ENCODE measurements around the gene ARSH. TPM values are rescaled to one million over a fixed set of nuclear protein-coding genes. Genes with fewer than 3 reads are reported as not detected.
A peak's percentile ranks its signal among the peaks of the same experiment; 100 is the strongest.
"Not testable (repeated sequence)": the region's sequence is repeated elsewhere in the genome, so short reads cannot be mapped to it uniquely, and the experiment has no call there.

Gene ARSH
- total RNA-seq, 2 donors from 2014 or later = not detected

DNA sequence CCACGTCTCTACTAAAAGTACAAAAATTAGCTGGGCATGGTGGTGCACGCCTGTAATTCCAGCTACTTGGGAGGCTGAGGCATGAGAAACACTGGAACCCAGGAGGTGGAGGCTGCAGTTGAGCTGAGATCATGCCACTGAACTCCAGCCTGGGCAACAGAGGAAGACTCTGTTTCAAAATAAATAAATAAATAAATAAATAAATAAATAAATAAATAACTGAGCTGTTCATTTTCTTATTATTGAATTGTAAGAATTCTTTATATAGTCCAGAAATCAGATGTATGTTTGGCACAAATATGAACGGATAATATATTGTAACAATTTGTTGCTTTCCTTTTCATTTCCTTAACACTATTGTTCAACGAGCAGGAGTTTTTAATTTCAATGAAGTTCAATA, 27.7 kb upstream of the ARSH start:
- H3K4me3 Mint-ChIP-seq; ATAC-seq; H3K36me3 Mint-ChIP-seq; H3K27me3 Mint-ChIP-seq; H3K4me1 Mint-ChIP-seq (ENCODE audit: low read depth in 2 of 2); DNase-seq (ENCODE audit: low spot score); H3K27ac Mint-ChIP-seq; H3K9me3 Mint-ChIP-seq: not testable (repeated sequence)

- no peaks in the 10 kb centered on the region for H3K36me3 Mint-ChIP-seq
- H3K27ac Mint-ChIP-seq = no peak overlapping the region
- H3K27me3 Mint-ChIP-seq = peaks cover 12 to 18% of the 10 kb centered on the region in 2 donors
- H3K4me1 Mint-ChIP-seq (ENCODE audit: low read depth in 2 of 2) = no peaks in the 10 kb centered on the region
- H3K4me3 Mint-ChIP-seq = no peak overlapping the region
- no peak for DNase-seq (ENCODE audit: low spot score)
- no peaks in the 10 kb centered on the region for H3K9me3 Mint-ChIP-seq
- no peak for ATAC-seq
Measured at GRCh38 chrX:2984342-2984741, 22.0 kb upstream of the ARSH start.

DNA sequence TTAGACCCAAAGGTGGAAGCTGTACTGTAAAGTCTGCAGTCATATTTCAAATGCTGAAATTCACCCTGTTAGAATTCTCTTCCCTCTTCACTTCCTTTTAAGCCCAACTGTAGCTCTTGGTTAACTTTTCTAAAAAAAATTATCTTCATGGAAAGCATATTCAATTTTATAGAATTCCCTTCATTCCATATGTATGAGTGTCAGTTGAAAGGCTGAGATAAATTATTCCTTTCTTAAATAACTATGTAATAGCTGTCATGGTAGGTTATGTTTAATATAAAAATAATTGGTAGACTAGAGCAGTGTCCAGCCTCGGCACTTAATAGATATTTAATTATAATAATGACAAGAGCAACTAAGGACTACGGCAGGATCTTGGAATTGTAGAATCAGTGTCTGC, 16.8 kb upstream of the ARSH start:
- H3K27ac Mint-ChIP-seq = no peak overlapping the region
- H3K4me3 Mint-ChIP-seq = no peak overlapping the region
- H3K36me3 Mint-ChIP-seq = no peaks in the 10 kb centered on the region
- DNase-seq (ENCODE audit: low spot score) (no peak), ATAC-seq (no peak)
- no peaks in the 10 kb centered on the region for H3K9me3 Mint-ChIP-seq
- H3K27me3 Mint-ChIP-seq = peaks cover 11 to 16% of the 10 kb centered on the region in 2 donors
- H3K4me1 Mint-ChIP-seq (ENCODE audit: low read depth in 2 of 2) = no peaks in the 10 kb centered on the region

- no peaks in the 10 kb centered on the region for H3K36me3 Mint-ChIP-seq
- H3K27me3 Mint-ChIP-seq = peaks cover 0 to 4% of the 10 kb centered on the region in 2 donors
- no peak overlapping the region for H3K27ac Mint-ChIP-seq
- no peak for DNase-seq (ENCODE audit: low spot score)
- no peaks in the 10 kb centered on the region for H3K9me3 Mint-ChIP-seq
- H3K4me3 Mint-ChIP-seq = no peak overlapping the region
- ATAC-seq = no peak
- no peaks in the 10 kb centered on the region for H3K4me1 Mint-ChIP-seq (ENCODE audit: low read depth in 2 of 2)
Measured at GRCh38 chrX:3010532-3010931, 4.2 kb downstream of the ARSH start.

GRCh38 chrX:3017492-3017891, 11.1 kb downstream of the ARSH start:
- DNase-seq (ENCODE audit: low spot score) (no peak), ATAC-seq (no peak)
- Mint-ChIP-seq H3K4me3 (no peak overlapping the region), H3K27me3 (peaks cover 0 to 3% of the 10 kb centered on the region in 2 donors), H3K4me1 (ENCODE audit: low read depth in 2 of 2) (no peaks in the 10 kb centered on the region), H3K36me3 (no peaks in the 10 kb centered on the region), H3K9me3 (no peaks in the 10 kb centered on the region), H3K27ac (no peak overlapping the region)

- Mint-ChIP-seq H3K9me3 (no peaks in the 10 kb centered on the region), H3K4me3 (no peak overlapping the region), H3K36me3 (no peaks in the 10 kb centered on the region), H3K4me1 (ENCODE audit: low read depth in 2 of 2) (no peaks in the 10 kb centered on the region), H3K27ac (no peak overlapping the region), H3K27me3 (peaks cover 0 to 10% of the 10 kb centered on the region in 2 donors)
- DNase-seq (ENCODE audit: low spot score) (no peak), ATAC-seq (no peak)
Measured at GRCh38 chrX:3024176-3024575, 17.8 kb downstream of the ARSH start.

- ATAC-seq (no peak), DNase-seq (ENCODE audit: low spot score) (no peak)
- Mint-ChIP-seq H3K36me3 (no peaks in the 10 kb centered on the region), H3K27me3 (peaks cover 0 to 17% of the 10 kb centered on the region in 2 donors), H3K4me1 (ENCODE audit: low read depth in 2 of 2) (no peaks in the 10 kb centered on the region), H3K4me3 (no peak overlapping the region), H3K9me3 (no peaks in the 10 kb centered on the region), H3K27ac (no peak overlapping the region)
Measured at GRCh38 chrX:3026074-3026815, 19.9 kb downstream of the ARSH start.

GRCh38 chrX:3029129-3029528, 22.8 kb downstream of the ARSH start:
- no peak for ATAC-seq
- no peak for DNase-seq (ENCODE audit: low spot score)
- H3K4me3 Mint-ChIP-seq = no peak overlapping the region
- no peaks in the 10 kb centered on the region for H3K36me3 Mint-ChIP-seq
- H3K4me1 Mint-ChIP-seq (ENCODE audit: low read depth in 2 of 2) = no peaks in the 10 kb centered on the region
- no peak overlapping the region for H3K27ac Mint-ChIP-seq
- H3K9me3 Mint-ChIP-seq = no peaks in the 10 kb centered on the region
- H3K27me3 Mint-ChIP-seq = peaks cover 0 to 19% of the 10 kb centered on the region in 2 donors

- Mint-ChIP-seq H3K27ac (no peak overlapping the region), H3K4me1 (ENCODE audit: low read depth in 2 of 2) (no peaks in the 10 kb centered on the region), H3K36me3 (no peaks in the 10 kb centered on the region), H3K27me3 (peaks cover 0 to 5% of the 10 kb centered on the region in 2 donors), H3K4me3 (no peak overlapping the region), H3K9me3 (no peaks in the 10 kb centered on the region)
- ATAC-seq (no peak), DNase-seq (ENCODE audit: low spot score) (no peak)
Measured at GRCh38 chrX:3037218-3037617, 30.9 kb downstream of the ARSH start.

- Mint-ChIP-seq H3K27me3 (no peaks in the 10 kb centered on the region), H3K36me3 (no peaks in the 10 kb centered on the region), H3K9me3 (no peaks in the 10 kb centered on the region), H3K4me3 (no peak overlapping the region), H3K27ac (no peak overlapping the region), H3K4me1 (ENCODE audit: low read depth in 2 of 2) (peaks cover 5 to 7% of the 10 kb centered on the region in 2 donors)
- ATAC-seq (no peak), DNase-seq (ENCODE audit: low spot score) (no peak)
Measured at GRCh38 chrX:3044196-3044595, 37.9 kb downstream of the ARSH start.

- peaks cover 5 to 7% of the 10 kb centered on the region in 2 donors for H3K4me1 Mint-ChIP-seq (ENCODE audit: low read depth in 2 of 2)
- H3K36me3 Mint-ChIP-seq = no peaks in the 10 kb centered on the region
- H3K27me3 Mint-ChIP-seq = no peaks in the 10 kb centered on the region
- no peak for ATAC-seq
- H3K27ac Mint-ChIP-seq = no peak overlapping the region
- H3K9me3 Mint-ChIP-seq = no peaks in the 10 kb centered on the region
- no peak for DNase-seq (ENCODE audit: low spot score)
- H3K4me3 Mint-ChIP-seq = no peak overlapping the region
Measured at GRCh38 chrX:3044671-3045070, 38.3 kb downstream of the ARSH start.

DNA sequence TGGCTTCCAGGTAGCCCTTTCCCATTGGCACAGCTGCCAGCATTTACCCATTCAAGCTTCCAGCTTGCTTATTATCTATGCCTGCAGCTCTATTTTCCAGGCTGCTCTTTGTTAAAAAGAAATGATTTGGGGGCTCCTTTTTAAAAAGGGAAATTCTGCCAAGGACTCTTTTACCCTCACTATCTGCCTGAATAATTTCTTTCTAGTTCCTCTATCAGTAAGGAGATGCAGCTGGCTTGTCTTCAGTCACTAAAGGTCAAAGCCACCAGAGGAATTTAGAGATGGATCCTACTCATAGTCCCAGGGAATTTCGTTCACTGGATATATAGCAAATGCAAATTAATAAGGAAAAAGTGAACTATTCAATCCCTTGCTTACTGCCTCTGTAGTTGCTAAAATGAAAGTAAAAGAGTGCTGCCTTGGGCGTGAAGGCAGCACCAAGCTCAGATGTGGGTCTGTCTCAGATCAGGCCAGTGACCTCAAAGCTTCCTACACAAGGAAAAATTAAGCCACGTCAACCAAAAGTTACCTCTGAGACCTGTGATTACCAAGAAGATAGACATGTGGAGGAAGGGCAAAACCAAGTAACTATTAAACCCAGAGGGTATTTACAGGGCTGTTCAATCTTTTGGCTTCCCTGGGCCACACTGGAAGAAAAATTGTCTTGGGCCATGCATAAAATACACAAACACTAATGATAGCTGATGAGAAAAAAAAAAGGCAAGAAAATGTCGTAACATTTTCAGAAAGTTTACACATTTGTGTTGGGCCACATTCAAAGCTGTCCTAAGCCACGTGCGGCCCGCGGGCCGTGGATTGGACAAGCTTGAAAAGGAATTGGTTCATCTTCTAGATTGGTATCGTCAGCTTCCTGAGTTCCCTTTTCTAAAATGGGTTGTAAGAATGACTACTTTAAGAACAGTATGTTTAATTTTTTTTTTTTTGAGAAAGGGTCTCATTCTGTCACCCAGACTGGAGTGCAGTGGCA, 40.2 kb downstream of the ARSH start:
- H3K4me3 Mint-ChIP-seq = peak overlapping the region; percentile 77
- no peaks in the 10 kb centered on the region for H3K27me3 Mint-ChIP-seq
- DNase-seq (ENCODE audit: low spot score) = no peak
- no peaks in the 10 kb centered on the region for H3K36me3 Mint-ChIP-seq
- H3K27ac Mint-ChIP-seq = peak overlapping the region; percentile 61 to 90
- H3K9me3 Mint-ChIP-seq = no peaks in the 10 kb centered on the region
- peak in 1 of 2 donors; percentile 65 for ATAC-seq
- H3K4me1 Mint-ChIP-seq (ENCODE audit: low read depth in 2 of 2) = peaks cover 5 to 7% of the 10 kb centered on the region in 2 donors

DNA sequence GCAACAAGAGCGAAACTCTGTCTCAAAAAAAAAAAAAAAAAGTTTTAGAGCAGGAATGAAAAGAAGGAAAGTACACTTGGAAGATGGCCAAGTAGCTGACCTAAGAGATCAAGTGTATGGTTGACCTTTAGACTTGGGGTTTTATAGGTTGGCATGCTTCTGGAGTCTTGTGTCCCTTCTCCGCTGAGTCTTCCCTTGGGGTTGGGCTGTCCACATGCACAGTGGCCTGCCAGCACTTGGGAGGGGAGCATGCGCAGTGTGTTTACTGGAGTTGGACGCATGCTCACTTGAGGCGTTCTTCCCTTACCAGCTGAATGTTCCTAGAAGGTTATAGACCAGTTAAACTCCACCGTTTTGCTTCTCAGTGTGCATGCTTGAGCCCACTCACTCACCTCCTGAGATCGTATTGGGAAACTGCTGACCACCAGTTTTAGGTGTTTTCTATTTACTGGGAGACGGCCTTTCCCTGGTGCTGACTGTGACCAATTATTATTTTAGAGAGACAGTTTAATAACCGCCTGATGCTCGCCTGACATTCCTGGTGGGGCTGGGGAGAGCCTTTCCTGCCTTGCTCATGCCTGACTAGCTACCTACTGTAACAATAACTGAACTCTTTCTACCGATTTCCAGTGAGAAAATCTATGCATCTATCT, 44.3 kb downstream of the ARSH start:
- not testable (repeated sequence) for H3K4me3 Mint-ChIP-seq; H3K4me1 Mint-ChIP-seq (ENCODE audit: low read depth in 2 of 2); DNase-seq (ENCODE audit: low spot score); H3K9me3 Mint-ChIP-seq; H3K27ac Mint-ChIP-seq; H3K27me3 Mint-ChIP-seq; H3K36me3 Mint-ChIP-seq; ATAC-seq

GRCh38 chrX:3052860-3053259, 46.5 kb downstream of the ARSH start:
- no peaks in the 10 kb centered on the region for H3K36me3 Mint-ChIP-seq
- H3K27ac Mint-ChIP-seq = no peak overlapping the region
- no peak overlapping the region for H3K4me3 Mint-ChIP-seq
- ATAC-seq (no peak), DNase-seq (ENCODE audit: low spot score) (no peak)
- H3K9me3 Mint-ChIP-seq = no peaks in the 10 kb centered on the region
- no peaks in the 10 kb centered on the region for H3K4me1 Mint-ChIP-seq (ENCODE audit: low read depth in 2 of 2)
- peaks cover 0 to 2% of the 10 kb centered on the region in 2 donors for H3K27me3 Mint-ChIP-seq
